H1 (cell line): ENCODE results near the gene CUX1. TPM values are rescaled to one million over a fixed set of nuclear protein-coding genes. Genes with fewer than 3 reads are reported as not detected.

Source experiments
- CTCF ChIA-PET: fragments of 300-600 bp; sonication (Branson Sonifier 250); formaldehyde crosslinking; loops from one replicate; lab custom pipeline; 2021; ENCODE audit not compliant: partially characterized antibody; lab: Charles Lee
- POLR2A ChIA-PET: fragments of 300-600 bp; sonication (Branson Sonifier 250); formaldehyde crosslinking; loops from one replicate; lab custom pipeline; 2021; ENCODE audit warnings: inconsistent platforms; ENCODE audit not compliant: partially characterized antibody; lab: Charles Lee
- DNase-seq, 2 experiments: peaks; one replicate each; pipeline versions ENCODE4 v3.0.0 to v3.0.0-alpha.2; 2010 to 2022; ENCODE audit warnings: low spot score in 2 of 2, low read depth in 1 of 2, mixed read lengths in 1 of 2
- FAIRE-seq: peaks from 2 replicates; lab custom pipeline; 2011; peaks lifted over from hg19 to GRCh38; lab: Jason Lieb, UNC
- H2AFZ ChIP-seq: 2 replicates; pipeline ENCODE4 v1.8.1; 2012; ENCODE audit warnings: low read length, inconsistent platforms
- H2AK5ac ChIP-seq: 2 replicates; pipeline ENCODE4 v1.6.1; 2013; ENCODE audit warnings: low read depth, low read length
- H2BK120ac ChIP-seq: replicated peaks from 2 replicates; pipeline ENCODE3; 2013; ENCODE audit warnings: low read depth, low read length, inconsistent platforms
- H2BK12ac ChIP-seq: 2 replicates; pipeline ENCODE4 v1.6.1; 2013; ENCODE audit warnings: low read depth, low read length
- H2BK15ac ChIP-seq: 2 replicates; pipeline ENCODE4 v1.6.1; 2013; ENCODE audit warnings: low read length
- H2BK20ac ChIP-seq: 2 replicates; pipeline ENCODE4 v1.6.1; 2013; ENCODE audit warnings: low read length
- H2BK5ac ChIP-seq: 2 replicates; pipeline ENCODE4 v1.6.1; 2013; ENCODE audit warnings: low read depth, low read length
- H3K14ac ChIP-seq: 2 replicates; pipeline ENCODE4 v1.6.1; 2013; ENCODE audit warnings: inconsistent platforms; ENCODE audit not compliant: insufficient read length
- H3K18ac ChIP-seq: 2 replicates; pipeline ENCODE4 v1.6.1; 2013; ENCODE audit warnings: low read length; ENCODE audit errors: extremely low read depth
- H3K23ac ChIP-seq: 2 replicates; pipeline ENCODE4 v1.6.1; 2013; ENCODE audit warnings: inconsistent platforms; ENCODE audit not compliant: insufficient read length
- H3K23me2 ChIP-seq: 2 replicates; pipeline ENCODE4 v1.6.1; 2013; ENCODE audit warnings: low read depth, low read length
- H3K27ac ChIP-seq: 2 replicates; pipeline ENCODE4 v1.6.1; 2011; ENCODE audit warnings: low read depth, low read length, inconsistent platforms
- H3K27me3 ChIP-seq, 4 experiments: replicated peaks in 1 of 4; 1 replicate in 1 of 4; 2 replicates in 3 of 4; pipeline versions ENCODE4 v1.6.1 to v1.8.1; 2011 to 2013; ENCODE audit warnings: low read length in 3 of 4, mild to moderate bottlenecking in 3 of 4, inconsistent platforms in 2 of 4, mixed read lengths in 2 of 4, moderate library complexity in 1 of 4; ENCODE audit not compliant: control insufficient read depth in 3 of 4, insufficient read depth in 3 of 4; ENCODE audit errors: extremely low read depth in 1 of 4
- H3K36me3 ChIP-seq, 4 experiments: 2 replicates each; pipeline versions ENCODE4 v1.6.1 to v1.8.1; 2011 to 2013; ENCODE audit warnings: mild to moderate bottlenecking in 4 of 4, low read length in 3 of 4, moderate library complexity in 2 of 4, control low read depth in 1 of 4, inconsistent platforms in 1 of 4; ENCODE audit not compliant: insufficient read depth in 4 of 4, control insufficient read depth in 2 of 4
- H3K4ac ChIP-seq: replicated peaks from 2 replicates; pipeline ENCODE3; 2013; ENCODE audit warnings: low read length, low read depth, mixed read lengths, inconsistent platforms; ENCODE audit not compliant: insufficient read length
- H3K4me1 ChIP-seq, 4 experiments: replicated peaks in 1 of 4; 1 replicate in 1 of 4; 2 replicates in 3 of 4; pipeline versions ENCODE4 v1.6.1 to v1.8.1; 2011 to 2013; ENCODE audit warnings: low read length in 3 of 4, inconsistent platforms in 2 of 4, mixed read lengths in 1 of 4; ENCODE audit not compliant: insufficient read depth in 4 of 4, control insufficient read depth in 3 of 4
- H3K4me2 ChIP-seq, 2 experiments: 2 replicates each; pipeline versions ENCODE4 v1.6.1 to v1.8.1; 2011 to 2013; ENCODE audit warnings: low read depth in 2 of 2, low read length in 2 of 2, control low read depth in 1 of 2, inconsistent platforms in 1 of 2, mild to moderate bottlenecking in 1 of 2; ENCODE audit not compliant: insufficient read depth in 1 of 2
- H3K4me3 ChIP-seq, 4 experiments: fragments of 200-600, 300-600 bp in 1 of 4; sonication (generic), shearing (Covaris generic), sonication (Bioruptor Twin) in 1 of 4; 2 replicates each; pipeline versions ENCODE4 v1.5.1 to v1.8.1; 2011 to 2016; ENCODE audit warnings: low read length in 4 of 4, low read depth in 3 of 4, control low read depth in 2 of 4, inconsistent platforms in 2 of 4, mild to moderate bottlenecking in 2 of 4, mixed read lengths in 1 of 4, moderate library complexity in 1 of 4; ENCODE audit not compliant: insufficient read depth in 2 of 4; ENCODE audit errors: extremely low read depth in 1 of 4
- H3K56ac ChIP-seq: replicated peaks from 2 replicates; pipeline ENCODE3; 2013; ENCODE audit warnings: low read depth, mild to moderate bottlenecking, mixed read lengths, low read length, inconsistent platforms; ENCODE audit not compliant: insufficient read length
- H3K79me1 ChIP-seq: 2 replicates; pipeline ENCODE4 v1.6.1; 2013; ENCODE audit warnings: low read depth, low read length, control low read depth
- H3K79me2 ChIP-seq, 2 experiments: 2 replicates each; pipeline versions ENCODE4 v1.6.1 to v1.8.1; 2012 to 2013; ENCODE audit warnings: low read length in 2 of 2, mild to moderate bottlenecking in 2 of 2, inconsistent platforms in 1 of 2; ENCODE audit not compliant: insufficient read depth in 2 of 2, control insufficient read depth in 1 of 2
- H3K9ac ChIP-seq, 4 experiments: replicated peaks in 1 of 4; 1 replicate in 1 of 4; 2 replicates in 3 of 4; pipeline versions ENCODE4 v1.6.1 to v1.8.1; 2011 to 2013; ENCODE audit warnings: low read depth in 3 of 4, low read length in 3 of 4, control low read depth in 2 of 4, mild to moderate bottlenecking in 2 of 4, moderate library complexity in 2 of 4, inconsistent platforms in 1 of 4; ENCODE audit errors: extremely low read depth in 1 of 4
- H3K9me3 ChIP-seq, 2 experiments: 2 replicates each; pipeline versions ENCODE4 v1.6.1 to v1.8.1; 2012 to 2013; ENCODE audit warnings: mild to moderate bottlenecking in 2 of 2, moderate library complexity in 2 of 2, control low read depth in 1 of 2, inconsistent platforms in 1 of 2, low read depth in 1 of 2, low read length in 1 of 2, mixed read lengths in 1 of 2; ENCODE audit not compliant: insufficient read depth in 2 of 2
- H4K20me1 ChIP-seq, 2 experiments: replicated peaks in 1 of 2; 2 replicates each; pipeline versions ENCODE3 to v1.8.1; 2011 to 2013; ENCODE audit warnings: inconsistent platforms in 2 of 2, low read length in 2 of 2, mild to moderate bottlenecking in 1 of 2; ENCODE audit not compliant: insufficient read depth in 2 of 2, control insufficient read depth in 1 of 2
- H4K5ac ChIP-seq: 2 replicates; pipeline ENCODE4 v1.6.1; 2013; ENCODE audit warnings: low read length, low read depth, mixed read lengths, inconsistent platforms; ENCODE audit not compliant: insufficient read length
- H4K8ac ChIP-seq: 2 replicates; pipeline ENCODE4 v1.8.0; 2013; ENCODE audit warnings: mild to moderate bottlenecking, moderate library complexity, low read length, inconsistent platforms; ENCODE audit not compliant: insufficient read depth; ENCODE audit errors: extremely low read depth
- H4K91ac ChIP-seq: replicated peaks from 2 replicates; pipeline ENCODE3; 2013; ENCODE audit warnings: low read length, mixed read lengths, inconsistent platforms; ENCODE audit not compliant: insufficient read length
- ASH2L ChIP-seq: fragments of 200-600, 300-600 bp; sonication (generic); IDR thresholded peaks from one replicate; pipeline ENCODE4 v1.7.1; 2017; ENCODE audit warnings: low read length
- BCL11A ChIP-seq, 2 experiments: IDR thresholded peaks; one replicate each; pipeline ENCODE4 v1.6.1; 2011; ENCODE audit warnings: low read depth in 2 of 2, low read length in 2 of 2, mild to moderate bottlenecking in 2 of 2
- CHD1 ChIP-seq: IDR thresholded peaks from 2 replicates; pipeline ENCODE4 v1.6.1; 2012; ENCODE audit warnings: low read depth, low read length, improper control_type of control experiment
- EP300 ChIP-seq, 2 experiments: IDR thresholded peaks; 1 replicate in 1 of 2; 2 replicates in 1 of 2; pipeline ENCODE4 v1.6.1; 2011 to 2012; ENCODE audit warnings: low read depth in 2 of 2, low read length in 2 of 2, mild to moderate bottlenecking in 2 of 2, borderline replicate concordance in 1 of 2, inconsistent platforms in 1 of 2, moderate library complexity in 1 of 2
- EZH2 ChIP-seq: fragments of 200-600 bp; sonication (generic); IDR thresholded peaks from 2 replicates; pipeline ENCODE4 v1.7.1; 2012; ENCODE audit warnings: low read depth, mild to moderate bottlenecking, moderate library complexity, low read length, inconsistent platforms; ENCODE audit not compliant: severe bottlenecking
- GABPA ChIP-seq: IDR thresholded peaks from 2 replicates; pipeline ENCODE4 v1.6.1; 2011; ENCODE audit warnings: mild to moderate bottlenecking, low read length, moderate library complexity, borderline replicate concordance; ENCODE audit not compliant: insufficient read depth
- JUND ChIP-seq: IDR thresholded peaks from 2 replicates; pipeline ENCODE4 v1.6.1; 2011; ENCODE audit warnings: mild to moderate bottlenecking, improper control_type of control experiment, low read length
- KDM4A ChIP-seq: IDR thresholded peaks from one replicate; pipeline ENCODE4 v1.7.1; 2012; ENCODE audit warnings: low read depth, mild to moderate bottlenecking, moderate library complexity, low read length, inconsistent platforms; ENCODE audit not compliant: severe bottlenecking
- KDM5A ChIP-seq: fragments of 200-600 bp; IDR thresholded peaks from 2 replicates; pipeline ENCODE4 v1.7.1; 2012; ENCODE audit warnings: mild to moderate bottlenecking, low read length, inconsistent platforms, mixed read lengths
- MAX ChIP-seq: IDR thresholded peaks from 2 replicates; pipeline ENCODE4 v1.6.1; 2012; ENCODE audit warnings: inconsistent platforms
- PHF8 ChIP-seq: fragments of 200-600 bp; sonication (generic); conservative IDR thresholded peaks from 2 replicates; pipeline ENCODE4 v1.7.1; 2012; ENCODE audit warnings: low read depth, mild to moderate bottlenecking, inconsistent platforms, low read length, moderate library complexity
- SRF ChIP-seq: IDR thresholded peaks from 2 replicates; pipeline ENCODE4 v1.6.1; 2011; ENCODE audit warnings: mild to moderate bottlenecking, low read depth, low read length, moderate library complexity
- SUZ12 ChIP-seq: fragments of 200-600 bp; sonication (generic); IDR thresholded peaks from 2 replicates; pipeline ENCODE4 v1.6.1; 2012; ENCODE audit warnings: mild to moderate bottlenecking, inconsistent platforms, low read length, moderate library complexity, mixed read lengths
- WGBS, 2 experiments: shearing (Covaris generic) in 1 of 2; methylation state at CpG; one replicate each; pipeline versions ENCODE4 v1.1.6 to v1.1.7; 2013 to 2015; ENCODE audit warnings: low lambda C conversion rate in 2 of 2, mixed read lengths in 2 of 2, inconsistent platforms in 1 of 2, low coverage in 1 of 2, missing lambda C conversion rate in 1 of 2; ENCODE audit not compliant: insufficient replicate concordance in 2 of 2, insufficient coverage in 1 of 2, insufficient read length in 1 of 2; ENCODE audit errors: extremely low coverage in 1 of 2, missing lambda C conversion rate in 1 of 2; 5-methylcytosine and 5-hydroxymethylcytosine counted together
- polyA plus RNA-seq, 7 experiments: library from polyadenylated mRNA; depleted of rRNA in 3 of 7; stranded (reverse) in 5 of 7; unstranded in 2 of 7; fragments of >200 nt in 5 of 7; fragments of 200-250 nt in 2 of 7; gene quantifications; 1 replicate in 5 of 7; 2 replicates in 1 of 7; 4 replicates in 1 of 7; pipeline versions ENCODE4 v1.2.1 to v1.2.3, GENCODE V29; 2011 to 2013; ENCODE audit warnings: missing spikeins in 2 of 7, mixed read lengths in 2 of 7
- total RNA-seq: library from RNA; stranded (reverse); fragmentation: NEBNext Ultra II Directional; extraction: Animal tissue kit (Norgen Biotek cat#: 25700); gene quantifications from 2 replicates; pipeline ENCODE4 v1.2.1, GENCODE V29; 2021

The CUX1 gene
- total and polyA plus RNA-seq, 2 of the 8 experiments (the other 6 are each of a cell fraction or from before 2014, with no cell fraction given): 21.6 to 65.9 TPM

DNA sequence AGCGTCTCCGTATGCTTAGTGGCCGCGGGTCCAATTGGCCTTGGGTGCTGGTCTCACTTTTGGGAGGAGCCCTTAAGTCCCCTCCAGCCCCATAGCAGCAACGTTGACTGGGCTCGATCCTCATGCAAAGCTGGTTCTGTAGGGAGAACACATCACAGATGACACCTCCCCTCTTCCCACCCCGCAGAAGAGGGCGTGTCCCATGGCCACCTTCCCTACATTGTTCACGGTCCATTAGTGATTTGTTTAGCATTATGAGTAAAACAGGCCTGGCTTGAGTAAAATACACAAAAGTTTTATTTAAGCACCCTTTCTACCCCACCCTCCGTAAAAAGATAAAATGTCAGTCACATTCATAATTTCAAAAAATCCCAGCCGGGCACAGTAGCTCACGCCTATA lies 380.2 kb downstream of the CUX1 start:
- H2BK5ac ChIP-seq: no peak overlapping the region
- H3K4ac ChIP-seq: no peak overlapping the region
- H3K4me1 ChIP-seq: no peaks in the 10 kb centered on the region
- H4K8ac ChIP-seq: no peak overlapping the region
- H3K14ac ChIP-seq: no peak overlapping the region
- FAIRE-seq (no peak), DNase-seq (no peak)
- no peak overlapping the region for H2BK20ac ChIP-seq
- H3K4me2 ChIP-seq: no peak overlapping the region
- no peaks in the 10 kb centered on the region for H3K27me3 ChIP-seq
- no peak overlapping the region for H2AK5ac ChIP-seq
- H4K91ac ChIP-seq: no peak overlapping the region
- H3K79me1 ChIP-seq: no peaks in the 10 kb centered on the region
- no peak overlapping the region for H2BK15ac ChIP-seq
- no peak overlapping the region for H4K5ac ChIP-seq
- no peaks in the 10 kb centered on the region for H3K23me2 ChIP-seq
- POLR2A ChIA-PET: interaction anchor here (1.0 kb wide), 1 partner anchor 21 kb away, joined by 3 read pairs; no protein-coding TSS in a partner anchor
- H2AFZ ChIP-seq: no peak overlapping the region
- no peak overlapping the region for H2BK120ac ChIP-seq
- H3K56ac ChIP-seq: no peak overlapping the region
- H3K36me3 ChIP-seq: peaks cover 4 to 54% (median 37%) of the 10 kb centered on the region in 4 experiments
- no peak overlapping the region for H3K23ac ChIP-seq
- peaks cover 0 to 2% of the 10 kb centered on the region in 2 experiments for H4K20me1 ChIP-seq
- CTCF ChIA-PET: interaction anchor here (1.6 kb wide), 1 partner anchor 12 kb away, joined by 3 read pairs; no protein-coding TSS in a partner anchor
- no peak overlapping the region for H2BK12ac ChIP-seq
- H3K27ac ChIP-seq: no peak overlapping the region
- no peak overlapping the region for H3K9ac ChIP-seq
- no peaks in the 10 kb centered on the region; a peak in 1 of 4 replicates for H3K9me3 ChIP-seq
- H3K18ac ChIP-seq: no peak overlapping the region
- H3K79me2 ChIP-seq: no peaks in the 10 kb centered on the region
- WGBS, 2 experiments: 95% methylated on average over 12 of the region's 12 CpGs; no CpG with 5 or more reads in 1 of the 2 experiments
- H3K4me3 ChIP-seq: no peak overlapping the region
- TF ChIP-seq PHF8 (no peak), SRF (no peak), GABPA (no peak), ASH2L (no peak), EZH2 (no peak), KDM5A (no peak), BCL11A (IDR thresholded peaks at IDR 0.05; ENCODE audit: low read depth in 2 of 2, low read length in 2 of 2) (no peak), JUND (no peak), CHD1 (no peak), MAX (no peak), SUZ12 (no peak), KDM4A (no peak), EP300 (IDR thresholded peaks at IDR 0.05; ENCODE audit: borderline replicate concordance in 1 of 2, low read depth in 2 of 2, low read length in 2 of 2) (no peak)
